ENCODE measurements around the gene PFKL.

DNA sequence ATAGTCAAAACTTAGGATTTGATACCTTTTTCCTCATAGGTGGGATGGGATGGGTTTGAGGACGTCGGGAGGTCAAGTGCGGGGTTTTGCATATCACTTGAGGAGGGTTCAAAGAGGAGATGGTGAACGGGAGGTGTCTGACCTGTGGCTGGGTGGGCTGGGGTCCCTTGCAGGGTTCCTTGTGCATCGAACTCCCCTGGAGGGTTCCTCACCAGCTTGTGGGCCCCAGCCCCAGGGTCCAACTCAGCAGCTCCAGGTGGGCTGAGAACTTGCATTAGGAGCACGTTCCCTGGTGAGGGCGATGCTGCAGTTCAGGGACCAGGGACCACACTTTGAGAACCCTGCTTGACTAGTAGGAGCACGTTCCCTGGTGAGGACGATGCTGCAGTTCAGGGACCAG lies 76.8 kb downstream of the PFKL start:
- TF ChIP-seq POLR2A (IDR thresholded peaks at IDR 0.05) = no peak
- TF ChIP-seq, protein P1, sequence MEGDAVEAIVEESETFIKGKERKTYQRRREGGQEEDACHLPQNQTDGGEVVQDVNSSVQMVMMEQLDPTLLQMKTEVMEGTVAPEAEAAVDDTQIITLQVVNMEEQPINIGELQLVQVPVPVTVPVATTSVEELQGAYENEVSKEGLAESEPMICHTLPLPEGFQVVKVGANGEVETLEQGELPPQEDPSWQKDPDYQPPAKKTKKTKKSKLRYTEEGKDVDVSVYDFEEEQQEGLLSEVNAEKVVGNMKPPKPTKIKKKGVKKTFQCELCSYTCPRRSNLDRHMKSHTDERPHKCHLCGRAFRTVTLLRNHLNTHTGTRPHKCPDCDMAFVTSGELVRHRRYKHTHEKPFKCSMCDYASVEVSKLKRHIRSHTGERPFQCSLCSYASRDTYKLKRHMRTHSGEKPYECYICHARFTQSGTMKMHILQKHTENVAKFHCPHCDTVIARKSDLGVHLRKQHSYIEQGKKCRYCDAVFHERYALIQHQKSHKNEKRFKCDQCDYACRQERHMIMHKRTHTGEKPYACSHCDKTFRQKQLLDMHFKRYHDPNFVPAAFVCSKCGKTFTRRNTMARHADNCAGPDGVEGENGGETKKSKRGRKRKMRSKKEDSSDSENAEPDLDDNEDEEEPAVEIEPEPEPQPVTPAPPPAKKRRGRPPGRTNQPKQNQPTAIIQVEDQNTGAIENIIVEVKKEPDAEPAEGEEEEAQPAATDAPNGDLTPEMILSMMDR (IDR thresholded peaks at IDR 0.05) = no peak

Data from adrenal gland (tissue), 5 donors.